Naive thymus-derived CD4-positive, alpha-beta T cell (primary cell): ENCODE measurements around the gene ZNF467. TPM values are rescaled to one million over a fixed set of nuclear protein-coding genes. Genes with fewer than 3 reads are reported as not detected.
A peak's percentile ranks its signal among the peaks of the same experiment; 100 is the strongest.

Experiments
- ATAC-seq: fragments of 150-1000 bp; cut with Tn5 transposase; 2 replicates; pipeline ENCODE4 v1.10.0; 2021; ENCODE audit warnings: mild to moderate bottlenecking, moderate library complexity
- CTCF ChIA-PET: fragments of 350-600 bp; sonication (Branson Sonifier 250); formaldehyde crosslinking; loops from one replicate; lab custom pipeline; 2021; ENCODE audit warnings: antibody characterized with exemption; lab: Charles Lee
- POLR2A ChIA-PET: fragments of 350-600 bp; sonication (Branson Sonifier 250); formaldehyde crosslinking; loops from one replicate; lab custom pipeline; 2021; ENCODE audit warnings: antibody characterized with exemption, inconsistent platforms; lab: Charles Lee
- DNase-seq, 9 donors: peaks; one replicate each; pipeline versions ENCODE4 v3.0.0 to v3.0.0-alpha.2; 2020 to 2022; ENCODE audit warnings: mixed read lengths in 1 of 9
- H3K27ac ChIP-seq: one replicate; pipeline ENCODE4 v1.7.0; 2013; ENCODE audit warnings: mild to moderate bottlenecking, low read depth, low read length, moderate library complexity
- H3K27me3 ChIP-seq, 2 donors: one replicate each; pipeline ENCODE4 v1.7.0; 2013; ENCODE audit warnings: low read length in 2 of 2, mild to moderate bottlenecking in 2 of 2, moderate library complexity in 2 of 2; ENCODE audit not compliant: control insufficient read depth in 2 of 2, insufficient read depth in 2 of 2
- H3K36me3 ChIP-seq, 3 experiments: 1 replicate in 2 of 3; 2 replicates in 1 of 3; pipeline ENCODE4 v1.7.0; 2013; ENCODE audit warnings: low read length in 3 of 3, mild to moderate bottlenecking in 3 of 3, moderate library complexity in 1 of 3; ENCODE audit not compliant: insufficient read depth in 3 of 3, control insufficient read depth in 2 of 3
- H3K4me1 ChIP-seq, 2 donors: one replicate each; pipeline ENCODE4 v1.7.0; 2013; ENCODE audit warnings: low read length in 2 of 2, mild to moderate bottlenecking in 2 of 2, moderate library complexity in 1 of 2; ENCODE audit not compliant: control insufficient read depth in 2 of 2, insufficient read depth in 2 of 2
- H3K4me3 ChIP-seq: 2 replicates; pipeline ENCODE4 v1.7.0; 2013; ENCODE audit warnings: mild to moderate bottlenecking, low read length
- H3K9me3 ChIP-seq, 3 experiments: 1 replicate in 2 of 3; 2 replicates in 1 of 3; pipeline ENCODE4 v1.7.0; 2013; ENCODE audit warnings: low read length in 3 of 3; ENCODE audit not compliant: control insufficient read depth in 2 of 3
- H3K27ac Mint-ChIP-seq, 9 donors: one replicate each; pipeline ENCODE4 v1.8.0; 2020 to 2022; ENCODE audit warnings: mixed read lengths in 9 of 9, mild to moderate bottlenecking in 8 of 9, moderate library complexity in 5 of 9, inconsistent platforms in 2 of 9
- H3K27me3 Mint-ChIP-seq, 5 donors: one replicate each; pipeline ENCODE4 v1.8.0; 2021 to 2022; ENCODE audit warnings: mixed read lengths in 5 of 5, mild to moderate bottlenecking in 1 of 5
- H3K36me3 Mint-ChIP-seq, 5 donors: one replicate each; pipeline ENCODE4 v1.8.0; 2020 to 2022; ENCODE audit warnings: mixed read lengths in 5 of 5, mild to moderate bottlenecking in 3 of 5, inconsistent platforms in 1 of 5
- H3K4me1 Mint-ChIP-seq, 7 donors: one replicate each; pipeline ENCODE4 v1.8.0; 2020 to 2022; ENCODE audit warnings: mixed read lengths in 7 of 7, mild to moderate bottlenecking in 3 of 7, inconsistent platforms in 1 of 7
- H3K4me3 Mint-ChIP-seq, 10 donors: one replicate each; pipeline ENCODE4 v1.8.0; 2020 to 2022; ENCODE audit warnings: mild to moderate bottlenecking in 10 of 10, mixed read lengths in 10 of 10, moderate library complexity in 6 of 10, inconsistent platforms in 2 of 10
- H3K9me3 Mint-ChIP-seq, 11 donors: one replicate each; pipeline ENCODE4 v1.8.0; 2020 to 2022; ENCODE audit warnings: mixed read lengths in 11 of 11, mild to moderate bottlenecking in 4 of 11, inconsistent platforms in 1 of 11, moderate library complexity in 1 of 11
- intact Hi-C, 2 donors: fragments of 100-400 bp; cut with micrococcal nuclease; formaldehyde crosslinking; loops; one replicate each; pipeline ENCODE4 v1.15.1; 2023
- polyA plus RNA-seq, 2 donors: library from polyadenylated mRNA; unstranded; fragments of 300-500 nt; fragmentation: Illumina TruSeq; gene quantifications; one replicate each; pipeline ENCODE4 v1.2.3, GENCODE V29; 2021
- total RNA-seq, 6 experiments: library from RNA in 5 of 6; stranded (reverse) in 5 of 6; gene quantifications; 1 replicate in 5 of 6; 2 replicates in 1 of 6; pipeline ENCODE4 v1.2.3 and lab custom pipeline; 2021 to 2026

Gene ZNF467
- total and polyA plus RNA-seq, 7 experiments from 2014 or later, result 0.17 to 33.1 (median 6.8) TPM

DNA sequence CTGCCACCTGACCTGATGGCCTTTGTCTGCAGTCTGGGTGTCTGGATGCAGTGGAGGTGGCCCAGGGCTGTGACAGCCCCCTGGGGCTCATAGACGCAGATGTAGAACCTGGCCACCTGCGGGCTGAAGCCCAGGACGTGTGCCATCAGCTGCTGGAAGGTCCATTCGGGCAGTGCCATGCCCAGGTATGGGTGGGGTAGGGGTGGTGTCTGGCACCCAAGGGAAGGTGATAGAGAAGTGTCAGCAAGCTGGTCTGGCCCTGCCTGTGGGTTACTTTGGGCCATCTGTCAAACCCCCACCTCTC lies 6.1 kb upstream of the ZNF467 start:
- H3K4me1 Mint-ChIP-seq, result peaks cover 0 to 10% (median 8%) of the 10 kb centered on the region in 7 donors
- no peak for DNase-seq
- no peak overlapping the region for H3K27ac ChIP-seq

GRCh38 chr7:149778696-149779501 lies 5.5 kb upstream of the ZNF467 start:
- ATAC-seq, result no peak
- Mint-ChIP-seq H3K9me3 (no peaks in the 10 kb centered on the region), H3K4me3 (no peak overlapping the region), H3K4me1 (peaks cover 0 to 13% (median 11%) of the 10 kb centered on the region in 7 donors), H3K27ac (no peak overlapping the region), H3K27me3 (peaks cover 0 to 22% (median 0%) of the 10 kb centered on the region in 5 donors), H3K36me3 (no peaks in the 10 kb centered on the region)
- no peaks in the 10 kb centered on the region for H3K9me3 ChIP-seq
- peaks cover 0 to 8% of the 10 kb centered on the region in 2 donors for H3K4me1 ChIP-seq
- no peak for DNase-seq
- intact Hi-C loops, result loop anchor here in 1 of 2 donors (10.0 kb wide), 1 partner anchor 1456 kb away; the partner anchor contains the start of gene CHPF2
- H3K27me3 ChIP-seq, result no peaks in the 10 kb centered on the region
- ChIA-PET CTCF (interaction anchor here (1.5 kb wide), 1 partner anchor 10 kb away, joined by 3 read pairs; no protein-coding TSS in a partner anchor), POLR2A (no interaction called here)
- no peak overlapping the region for H3K27ac ChIP-seq
- no peak overlapping the region for H3K4me3 ChIP-seq
- no peaks in the 10 kb centered on the region for H3K36me3 ChIP-seq

More for the DNA sequence above, 6.1 kb upstream of the ZNF467 start:
- H3K9me3 ChIP-seq, result no peaks in the 10 kb centered on the region
- no peak overlapping the region for H3K4me3 Mint-ChIP-seq
- peaks cover 0 to 3% of the 10 kb centered on the region in 2 donors for H3K4me1 ChIP-seq
- no peaks in the 10 kb centered on the region for H3K27me3 ChIP-seq
- ATAC-seq, result no peak
- ChIA-PET CTCF (no interaction called here), POLR2A (no interaction called here)
- H3K9me3 Mint-ChIP-seq, result no peaks in the 10 kb centered on the region
- H3K36me3 Mint-ChIP-seq, result no peaks in the 10 kb centered on the region
- peaks cover 0 to 17% (median 0%) of the 10 kb centered on the region in 5 donors for H3K27me3 Mint-ChIP-seq
- intact Hi-C loops, result loop anchor here in 1 of 2 donors (10.0 kb wide), 1 partner anchor 1455 kb away; the partner anchor contains the start of gene CHPF2
- no peak overlapping the region for H3K27ac Mint-ChIP-seq
- H3K4me3 ChIP-seq, result no peak overlapping the region
- H3K36me3 ChIP-seq, result no peaks in the 10 kb centered on the region

DNA sequence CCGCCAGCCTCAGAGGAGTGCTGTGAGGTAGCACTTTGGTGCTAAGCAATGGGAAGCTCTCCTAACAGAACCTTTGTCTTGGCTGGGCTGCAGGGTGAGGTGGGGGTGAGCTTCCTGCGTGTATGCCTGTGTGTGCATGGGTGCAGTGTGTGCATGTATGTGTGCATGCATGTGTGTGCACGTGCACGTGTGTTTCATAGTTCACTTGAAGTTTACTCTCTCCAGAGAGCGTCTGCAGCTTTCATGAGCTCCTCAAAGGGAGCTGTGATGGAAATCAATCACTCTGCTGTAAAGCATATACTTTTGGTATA lies 4.9 kb upstream of the ZNF467 start:
- H3K4me3 Mint-ChIP-seq, result no peak overlapping the region
- H3K4me1 Mint-ChIP-seq, result peaks cover 0 to 14% (median 11%) of the 10 kb centered on the region in 7 donors
- CTCF ChIA-PET, result interaction anchor here (1.5 kb wide), 1 partner anchor 11 kb away, joined by 3 read pairs; no protein-coding TSS in a partner anchor

DNA sequence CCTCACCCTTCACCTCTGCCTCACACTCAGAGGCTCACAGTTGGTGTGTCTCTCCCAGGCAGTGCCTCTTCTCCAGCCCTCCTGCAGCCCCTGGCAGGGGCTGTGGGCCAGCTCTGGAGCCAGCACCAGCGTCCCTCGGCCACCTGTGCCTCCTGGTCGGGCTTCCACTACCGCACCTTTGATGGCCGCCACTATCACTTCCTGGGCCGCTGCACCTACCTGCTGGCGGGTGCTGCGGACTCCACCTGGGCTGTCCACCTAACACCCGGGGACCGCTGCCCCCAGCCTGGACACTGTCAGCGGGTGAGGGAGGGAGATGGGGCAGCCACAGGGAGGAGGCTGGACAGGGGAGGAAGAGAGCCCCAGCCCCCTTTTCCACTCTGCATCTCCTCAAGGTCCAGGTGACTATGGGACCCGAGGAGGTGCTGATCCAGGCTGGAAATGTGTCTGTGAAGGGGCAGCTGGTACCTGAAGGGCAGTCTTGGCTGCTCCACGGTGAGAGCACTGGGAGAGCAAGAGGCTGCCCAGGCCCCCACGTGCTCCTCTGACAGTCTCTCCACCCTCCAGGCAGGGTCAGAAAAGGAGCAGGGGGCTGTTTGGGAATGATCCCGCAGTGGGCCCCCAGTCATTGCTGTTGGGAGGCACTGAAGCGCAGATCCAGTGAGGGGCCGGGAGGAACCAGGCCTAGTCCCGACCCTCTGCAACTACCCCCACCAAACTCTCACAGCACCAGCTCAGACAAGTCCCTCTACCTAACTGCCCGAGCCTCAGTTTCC lies 4.4 kb upstream of the ZNF467 start:
- ATAC-seq (no peak), DNase-seq (no peak)
- H3K27me3 ChIP-seq, result no peaks in the 10 kb centered on the region
- CTCF ChIA-PET, result interaction anchor here (1.5 kb wide), 1 partner anchor 11 kb away, joined by 3 read pairs; no protein-coding TSS in a partner anchor
- POLR2A ChIA-PET, result no interaction called here
- intact Hi-C loops, result loop anchor here in 1 of 2 donors (10.0 kb wide), 1 partner anchor 1457 kb away; the partner anchor contains the start of gene CHPF2
- no peaks in the 10 kb centered on the region for H3K36me3 ChIP-seq
- H3K9me3 Mint-ChIP-seq, result no peaks in the 10 kb centered on the region
- H3K27ac Mint-ChIP-seq, result no peak overlapping the region
- no peak overlapping the region for H3K4me3 Mint-ChIP-seq
- peaks cover 2 to 16% (median 11%) of the 10 kb centered on the region in 7 donors for H3K4me1 Mint-ChIP-seq
- peaks cover 0 to 29% (median 0%) of the 10 kb centered on the region in 5 donors for H3K27me3 Mint-ChIP-seq
- H3K36me3 Mint-ChIP-seq, result no peaks in the 10 kb centered on the region
- peaks cover 0 to 8% of the 10 kb centered on the region in 2 donors for H3K4me1 ChIP-seq
- H3K27ac ChIP-seq, result no peak overlapping the region
- H3K4me3 ChIP-seq, result no peak overlapping the region
- no peaks in the 10 kb centered on the region for H3K9me3 ChIP-seq

More for the DNA sequence above, 4.9 kb upstream of the ZNF467 start:
- Mint-ChIP-seq H3K27ac (peak overlapping the region in 2 of 9 donors; percentile 14 to 47), H3K27me3 (peaks cover 0 to 26% (median 0%) of the 10 kb centered on the region in 5 donors), H3K9me3 (no peaks in the 10 kb centered on the region), H3K36me3 (no peaks in the 10 kb centered on the region)
- H3K9me3 ChIP-seq, result no peaks in the 10 kb centered on the region
- peaks cover 0 to 8% of the 10 kb centered on the region in 2 donors for H3K4me1 ChIP-seq
- DNase-seq (no peak), ATAC-seq (no peak)
- POLR2A ChIA-PET, result no interaction called here
- no peaks in the 10 kb centered on the region for H3K36me3 ChIP-seq
- no peak overlapping the region for H3K4me3 ChIP-seq
- intact Hi-C loops, result loop anchor here in 1 of 2 donors (10.0 kb wide), 1 partner anchor 1457 kb away; the partner anchor contains the start of gene CHPF2
- no peaks in the 10 kb centered on the region for H3K27me3 ChIP-seq
- no peak overlapping the region for H3K27ac ChIP-seq

GRCh38 chr7:149776848-149777407 lies 3.5 kb upstream of the ZNF467 start:
- H3K27ac ChIP-seq, result no peak overlapping the region
- Mint-ChIP-seq H3K4me3 (no peak overlapping the region), H3K27ac (no peak overlapping the region), H3K9me3 (no peaks in the 10 kb centered on the region), H3K4me1 (peaks cover 2 to 16% (median 11%) of the 10 kb centered on the region in 7 donors), H3K27me3 (peaks cover 0 to 29% (median 0%) of the 10 kb centered on the region in 5 donors), H3K36me3 (no peaks in the 10 kb centered on the region)
- no peak overlapping the region for H3K4me3 ChIP-seq
- intact Hi-C loops, result loop anchor here in 1 of 2 donors (10.0 kb wide), 1 partner anchor 1458 kb away; the partner anchor contains the start of gene CHPF2
- DNase-seq (peak in 1 of 9 donors; percentile 12), ATAC-seq (no peak)
- peaks cover 0 to 4% (median 0%) of the 10 kb centered on the region in 3 experiments for H3K36me3 ChIP-seq
- POLR2A ChIA-PET, result no interaction called here
- H3K9me3 ChIP-seq, result no peaks in the 10 kb centered on the region
- no peaks in the 10 kb centered on the region for H3K27me3 ChIP-seq
- CTCF ChIA-PET, result no interaction called here
- H3K4me1 ChIP-seq, result peaks cover 0 to 8% of the 10 kb centered on the region in 2 donors

DNA sequence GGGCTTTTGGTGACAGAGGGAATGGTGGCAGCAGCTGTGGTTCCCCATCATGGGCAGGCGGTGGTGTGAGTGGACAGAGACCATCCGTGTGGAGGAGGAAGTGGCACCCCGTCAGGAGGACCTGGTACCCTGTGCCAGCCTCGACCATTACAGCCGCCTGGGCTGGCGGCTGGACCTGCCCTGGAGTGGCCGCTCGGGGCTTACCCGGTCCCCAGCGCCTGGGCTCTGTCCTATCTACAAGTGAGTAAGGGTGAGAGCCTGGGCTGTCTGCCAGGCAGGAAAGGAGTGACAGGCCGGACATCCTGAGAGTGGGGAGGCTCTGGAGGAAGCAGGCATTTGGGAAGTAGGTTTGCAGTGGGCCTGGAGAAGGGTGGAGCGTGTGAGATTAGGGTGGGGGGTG lies 2.9 kb upstream of the ZNF467 start:
- no peak for DNase-seq
- intact Hi-C loops, result loop anchor here in 1 of 2 donors (10.0 kb wide), 1 partner anchor 1459 kb away; the partner anchor contains the start of gene CHPF2
- Histone ChIP-seq H3K9me3 (no peaks in the 10 kb centered on the region), H3K36me3 (peaks cover 0 to 7% (median 0%) of the 10 kb centered on the region in 3 experiments), H3K4me1 (peaks cover under 1 to 8% of the 10 kb centered on the region in 2 donors), H3K4me3 (no peak overlapping the region), H3K27ac (no peak overlapping the region), H3K27me3 (no peaks in the 10 kb centered on the region)
- Mint-ChIP-seq H3K27ac (no peak overlapping the region), H3K27me3 (peaks cover 0 to 31% (median 0%) of the 10 kb centered on the region in 5 donors), H3K4me1 (peaks cover 2 to 16% (median 11%) of the 10 kb centered on the region in 7 donors), H3K36me3 (no peaks in the 10 kb centered on the region), H3K4me3 (no peak overlapping the region), H3K9me3 (no peaks in the 10 kb centered on the region)
- ChIA-PET CTCF (interaction anchor here (0.7 kb wide), 1 partner anchor 30 kb away, joined by 3 read pairs; no protein-coding TSS in a partner anchor), POLR2A (no interaction called here)
- no peak for ATAC-seq
